NCI-H1105 (cell line): ENCODE data around the gene HDGF.
"Not testable (repeated sequence)": the region's sequence is repeated elsewhere in the genome, so short reads cannot be mapped to it uniquely, and the experiment has no call there.

ENCODE experiments used
- DNase-seq: peaks from one replicate; lab custom pipeline; 2025; lab: John Stamatoyannopoulos, UW

The HDGF gene

GRCh38 chr1:156767101-156767878, 15.8 kb upstream of the HDGF start, which contains the start of gene PRCC:
Gene PRCC, plus strand, starts transcription at chr1:156767535. Its CDS starts 237 bp downstream, at chr1:156767772.
- peak; percentile 99 for DNase-seq

DNA sequence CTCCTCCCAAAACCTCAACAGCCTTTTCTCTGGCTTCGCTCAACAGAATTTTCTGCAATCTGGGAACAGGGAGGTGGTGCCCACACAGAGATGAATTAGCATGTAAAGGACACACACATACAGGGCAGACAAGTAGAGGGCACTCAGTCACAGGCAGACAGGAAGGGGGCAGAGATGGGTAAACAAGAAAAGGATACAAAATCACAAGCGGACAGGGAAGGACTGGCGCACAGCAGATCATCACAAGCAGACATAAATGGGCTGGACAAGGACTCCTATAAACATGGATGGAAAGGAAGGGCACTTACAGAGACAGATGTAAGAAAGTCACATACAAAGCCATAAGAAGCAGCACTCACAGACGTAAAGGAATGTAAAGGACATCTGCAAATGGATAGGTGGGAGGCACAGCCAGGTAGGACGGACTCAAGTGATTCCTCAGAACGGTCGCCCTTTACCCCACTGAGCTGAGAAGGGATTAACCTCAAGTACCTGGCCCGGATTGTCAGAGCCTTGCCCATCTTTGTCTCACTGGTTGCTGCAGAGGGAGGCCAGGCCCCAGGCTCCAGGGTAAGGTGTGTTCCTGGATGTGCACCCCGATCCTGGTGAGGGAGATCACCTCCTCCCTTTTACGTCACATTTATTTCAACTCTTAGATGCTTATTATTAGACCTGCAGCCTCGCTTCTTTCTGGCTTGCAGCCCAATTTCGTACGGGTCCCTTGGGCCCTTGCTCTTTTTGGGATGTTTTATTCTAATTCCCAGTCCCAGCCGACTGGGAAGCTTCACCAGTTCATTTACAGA, 15.0 kb upstream of the HDGF start:
- DNase-seq: no peak

- DNase-seq: no peak
These were observed 14.2 kb upstream of the HDGF start for GRCh38 chr1:156765666-156766065.

GRCh38 chr1:156765136-156765535, 13.7 kb upstream of the HDGF start:
- DNase-seq: not testable (repeated sequence)

- no peak for DNase-seq
These were observed 9.3 kb upstream of the HDGF start for GRCh38 chr1:156760796-156761104.

DNA sequence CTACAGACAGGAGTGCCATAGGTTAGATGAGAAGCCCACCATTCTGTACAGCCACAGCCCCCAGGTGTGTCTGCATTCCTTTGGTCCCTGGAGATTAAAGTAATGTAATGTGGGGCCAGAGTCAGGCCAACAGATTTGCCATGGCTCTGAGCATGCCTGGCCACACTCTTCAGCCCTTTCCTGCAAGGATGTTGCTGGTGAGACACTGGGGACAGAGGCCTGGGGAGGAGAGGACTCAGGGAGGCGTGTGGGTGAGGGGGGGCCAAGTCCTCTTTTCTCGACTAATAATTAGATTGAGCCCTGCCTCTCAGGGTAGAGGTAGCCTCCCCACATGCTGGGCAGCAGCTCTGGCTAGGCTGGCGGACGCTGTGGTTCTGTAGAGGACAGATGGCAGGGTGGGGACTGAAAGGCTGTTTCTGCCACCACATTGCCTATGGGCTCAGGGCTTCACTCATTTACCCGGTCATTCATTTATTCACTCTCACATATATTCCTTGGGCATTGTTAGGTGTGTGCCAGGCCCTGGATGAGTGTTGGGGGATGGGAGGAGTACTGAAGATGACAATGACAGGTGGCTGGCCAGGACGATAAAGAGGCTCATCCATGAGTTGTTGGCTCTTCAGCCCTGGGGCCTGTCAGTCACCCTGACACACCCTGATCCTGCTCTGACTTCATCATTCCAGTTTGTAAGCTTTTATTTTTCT, 8.8 kb upstream of the HDGF start:
- no peak for DNase-seq

DNA sequence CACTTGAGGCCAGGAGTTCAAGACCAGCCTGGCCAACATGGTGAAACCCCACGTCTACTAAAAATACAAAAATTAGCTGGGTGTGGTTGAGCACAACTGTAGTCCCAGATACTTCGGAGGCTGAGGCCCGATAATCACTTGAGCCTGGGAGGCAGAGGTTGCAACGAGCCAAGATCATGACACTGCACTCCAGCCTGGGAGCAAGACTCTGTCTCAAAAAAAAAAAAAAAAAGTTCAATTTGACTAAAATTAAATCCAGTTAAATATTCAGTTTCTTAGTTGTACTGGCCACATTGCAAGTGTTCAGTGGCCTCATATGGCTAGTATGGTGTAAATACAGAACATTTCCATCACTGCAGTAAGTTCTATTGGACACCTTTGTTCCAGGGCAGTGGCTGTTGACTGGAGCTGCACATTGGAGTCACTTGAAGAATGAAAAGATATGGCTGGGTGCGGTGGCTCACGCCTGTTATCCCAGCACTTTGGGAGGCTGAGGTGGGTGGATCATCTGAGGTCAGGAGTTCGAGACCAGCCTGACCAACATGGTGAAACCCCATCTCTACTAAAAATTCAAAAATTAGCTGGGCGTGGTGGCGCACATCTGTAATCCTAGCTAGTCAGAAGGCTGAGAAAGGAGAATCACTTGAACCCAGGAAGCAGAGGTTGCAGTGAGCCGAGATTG, 6.2 kb upstream of the HDGF start:
- not testable (repeated sequence) for DNase-seq

DNA sequence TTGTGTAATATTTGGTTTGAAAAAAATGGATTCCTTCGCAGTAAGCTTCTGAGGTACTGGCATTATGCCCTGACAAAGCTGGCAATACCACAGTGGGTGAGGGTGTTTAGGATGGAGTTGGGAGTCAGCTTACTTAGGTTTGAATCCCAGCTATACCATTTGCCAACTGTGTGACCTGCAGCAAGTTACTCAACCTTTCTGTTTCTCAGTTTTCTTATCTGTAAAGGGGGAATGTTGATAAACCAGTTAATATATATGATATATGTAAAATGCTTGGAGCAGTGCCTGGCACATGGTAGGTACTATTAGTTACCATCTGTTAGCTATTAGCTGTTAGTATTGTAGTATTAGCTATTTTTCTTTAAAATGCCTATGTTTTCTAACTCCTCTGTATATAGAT, 4.9 kb upstream of the HDGF start:
- DNase-seq: no peak

DNA sequence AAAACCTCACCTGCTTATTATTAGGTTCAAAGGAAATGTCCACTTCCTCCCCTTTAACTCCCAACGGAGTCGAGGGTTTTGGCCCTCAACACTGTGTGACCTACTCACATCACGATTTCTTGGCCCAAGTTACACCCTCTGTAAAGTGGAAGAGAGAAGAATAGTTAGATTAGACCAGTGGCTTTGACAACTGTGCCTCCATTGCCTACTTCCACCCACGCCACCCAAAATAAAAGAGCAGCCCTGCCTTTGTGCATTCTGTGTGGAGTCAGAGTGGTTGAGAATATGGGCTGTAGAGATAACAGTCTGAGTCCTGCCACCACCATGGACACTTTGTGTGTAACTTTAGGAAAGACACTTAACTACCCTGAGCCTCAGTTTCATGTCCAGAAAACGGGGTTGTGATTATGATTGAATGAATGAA, 4.1 kb upstream of the HDGF start:
- DNase-seq: no peak

DNA sequence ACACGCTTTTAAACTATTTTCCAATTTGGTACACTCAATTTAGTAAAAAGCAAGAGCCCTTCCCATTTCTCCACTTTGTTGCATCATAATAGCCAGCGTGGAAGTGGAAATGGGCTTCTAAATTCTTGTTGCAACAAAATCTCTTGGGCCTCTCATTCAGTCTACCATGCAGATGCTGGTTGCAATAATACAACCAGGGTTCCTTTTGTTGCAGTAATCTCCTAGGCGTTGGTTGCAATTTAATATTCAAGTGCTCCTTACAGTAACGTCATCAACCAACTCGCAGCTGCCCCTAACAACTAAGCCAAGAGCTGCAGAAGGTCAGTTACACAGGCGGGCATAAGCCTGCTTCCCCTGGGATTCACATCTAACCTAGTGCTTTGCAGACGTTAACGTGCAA, 2.7 kb upstream of the HDGF start:
- DNase-seq: no peak

- no peak for DNase-seq
These were observed 1.5 kb upstream of the HDGF start for GRCh38 chr1:156752843-156753482.

GRCh38 chr1:156751757-156752481, 444 bp upstream of the HDGF start:
- peak; percentile 95 for DNase-seq

GRCh38 chr1:156750711-156751450, 594 bp downstream of the HDGF start:
- peak; percentile 40 for DNase-seq

- DNase-seq: peak; percentile 46
These were observed 1.2 kb downstream of the HDGF start for GRCh38 chr1:156750191-156750672.

DNA sequence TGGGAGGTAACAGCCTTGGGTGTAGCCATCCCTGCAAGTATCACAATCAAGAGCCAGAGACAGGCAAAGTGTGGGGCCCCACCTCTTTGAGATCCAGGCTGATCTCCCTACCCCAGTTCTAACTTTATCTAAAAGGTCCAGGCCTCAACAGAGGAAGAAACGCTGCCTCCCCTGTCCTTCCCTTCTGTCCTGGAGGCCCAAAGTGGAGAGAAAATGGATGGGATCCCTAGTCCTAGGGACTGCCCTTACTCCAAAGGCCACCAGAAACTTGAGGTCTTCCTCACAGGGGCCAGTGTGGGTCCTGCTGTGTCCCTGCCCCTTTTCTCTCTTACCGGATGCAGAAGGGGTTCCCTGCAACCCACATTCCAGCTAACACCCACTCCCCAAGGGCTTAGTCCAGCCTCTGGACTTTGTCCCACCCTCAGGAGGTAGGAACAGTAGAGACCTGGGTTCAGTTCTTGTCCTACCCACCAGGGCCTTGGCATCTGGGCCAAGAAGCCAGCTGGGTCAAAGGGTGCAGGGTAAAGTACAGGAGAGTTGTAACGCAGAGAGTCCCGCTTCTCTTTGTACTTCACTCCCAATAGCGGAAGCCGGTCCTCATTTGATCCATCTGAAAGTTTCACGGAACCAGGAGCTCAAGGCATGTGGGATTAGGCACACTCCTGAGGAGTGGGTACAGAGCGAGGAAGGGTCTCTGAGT, 1.9 kb downstream of the HDGF start:
- DNase-seq: no peak

GRCh38 chr1:156748670-156749418, 2.6 kb downstream of the HDGF start:
- no peak for DNase-seq

- DNase-seq: no peak
These were observed 3.5 kb downstream of the HDGF start for GRCh38 chr1:156747742-156748669.
